Measurements from ENCODE around the gene RAB29. TPM values are rescaled to one million over a fixed set of nuclear protein-coding genes. Genes with fewer than 3 reads are reported as not detected.

The RAB29 gene
- total and polyA plus RNA-seq, 9 of the 15 experiments (the other 6 are each of a cell fraction or from before 2014, with no cell fraction given), result 6.3 to 17.6 (median 8.0) TPM

GRCh38 chr1:205787287-205787916, 12.1 kb upstream of the RAB29 start (continued):
- TF ChIP-seq ZKSCAN8 (CRISPR knock-in tag; IDR thresholded peaks at IDR 0.05) (0 out of 2 replicates have a peak, but pooled peaks have one; percentile 28), HDGF (IDR thresholded peaks at IDR 0.05) (no peak; the same call in 1 of the 2 replicates), ZBTB8A (IDR thresholded peaks at IDR 0.05; ENCODE audit: partially characterized antibody) (no peak), ZNF121 (CRISPR knock-in tag; conservative IDR thresholded peaks at IDR 0.05) (no peak), CEBPB (tag; IDR thresholded peaks at IDR 0.05) (no peak), BHLHE40 (IDR thresholded peaks at IDR 0.05; ENCODE audit: low read length) (peak; percentile 41), TARDBP (IDR thresholded peaks at IDR 0.05) (no peak), CHCHD3 (CRISPR knock-in tag; IDR thresholded peaks at IDR 0.05) (no peak), YY1 (IDR thresholded peaks at IDR 0.05; ENCODE audit: borderline replicate concordance in 1 of 3, control insufficient read depth in 1 of 3, extremely low read depth in 1 of 3, insufficient read depth in 3 of 3, insufficient read length in 1 of 3, insufficient replicate concordance in 2 of 3, low read depth in 1 of 3, low read length in 2 of 3) (no peak), ZNF217 (CRISPR knock-in tag; IDR thresholded peaks at IDR 0.05) (no peak), ARID1B (IDR thresholded peaks at IDR 0.05) (peak; percentile 71), RBM34 (IDR thresholded peaks at IDR 0.05; ENCODE audit: borderline replicate concordance, insufficient read depth, low read length) (no peak)

Data from K562 (cell line).